Heart left ventricle (tissue), 13 donors: ENCODE results near the gene LIF.

Source experiments
- CTCF ChIP-seq, 12 donors: fragments of 200-600 bp; sonication (generic) in 4 of 12; IDR thresholded peaks; one replicate each; pipeline versions ENCODE4 v1.5.0 to v1.8.0; 2018 to 2022; ENCODE audit warnings: antibody characterized with exemption in 12 of 12, mild to moderate bottlenecking in 5 of 12
- POLR2A ChIP-seq, 2 donors: fragments of 450-650 bp; IDR thresholded peaks; one replicate each; pipeline ENCODE4 v1.6.1; 2017; ENCODE audit warnings: antibody characterized with exemption in 2 of 2, mild to moderate bottlenecking in 2 of 2, moderate library complexity in 2 of 2
- donor health status: ischemic (EF 13 %, LVEDD 7.1; RV severe dilation, severe dysfunction).
- donor health status: DM: no; HTN: yes; CAD: no.
- donor health status: DM: no; HTN: no; CAD: no.
- donor health status: ischemic (EF 25% LVEDD 6.9; RV normal size, moderate dysfunction).
- donor health status: ischemic (EF 25% LVEDD 5.7; RV mildly dilated, moderate dysfunction).
- donor health status: ischemic (EF 35%, LVEDD 5.7; RV mildly dilated, moderate dysfunction).
- donor health status: nonischemic (EF 11% LVEDD 7.7; RV severe dilation, severe dysfunction).
- donor health status: DM: yes; HTN: yes; CAD: no.
- donor health status: PGD.
- donor health status: ischemic (EF 29% LVEDD 5.4; RV normal size, mild dysfunction).
- donor health status: nonischemic (EF 23%, LVEDD 6.1; RV moderate dilation, normal function).

GRCh38 chr22:30247561-30247960 lies 1.0 kb upstream of the LIF start:
- TF ChIP-seq CTCF (IDR thresholded peaks at IDR 0.05) (no peak), POLR2A (IDR thresholded peaks at IDR 0.05) (no peak)
